Measurements from ENCODE around the gene ASGR2. TPM values are rescaled to one million over a fixed set of nuclear protein-coding genes. Genes with fewer than 3 reads are reported as not detected.

The ASGR2 gene
- polyA plus RNA-seq, 1 donor = 0.40 TPM

- DNase-seq = no peak
- no peak overlapping the region for H3K4me3 ChIP-seq (ENCODE audit: low read length)
- H3K27me3 ChIP-seq (ENCODE audit: control insufficient read depth, insufficient read depth, low read length) = peaks cover 3% of the 10 kb centered on the region
- H3K4me1 ChIP-seq (ENCODE audit: control insufficient read depth, insufficient read depth, low read length) = no peaks in the 10 kb centered on the region
- H3K27ac ChIP-seq (ENCODE audit: low read length) = no peak overlapping the region
- no peaks in the 10 kb centered on the region for H3K36me3 ChIP-seq (ENCODE audit: control insufficient read depth, insufficient read depth, low read length)
- no CpG with 5 or more reads among the region's 16 CpGs for WGBS (ENCODE audit: insufficient coverage, low lambda C conversion rate)
- H3K9me3 ChIP-seq (ENCODE audit: control insufficient read depth, low read depth, low read length) = no peaks in the 10 kb centered on the region
These were observed 33.1 kb downstream of the ASGR2 start for GRCh38 chr17:7081341-7082062.

GRCh38 chr17:7080456-7081041 is 34.1 kb downstream of the ASGR2 start:
- Histone ChIP-seq H3K27me3 (ENCODE audit: control insufficient read depth, insufficient read depth, low read length) (peaks cover 3% of the 10 kb centered on the region), H3K36me3 (ENCODE audit: control insufficient read depth, insufficient read depth, low read length) (no peaks in the 10 kb centered on the region), H3K4me1 (ENCODE audit: control insufficient read depth, insufficient read depth, low read length) (no peaks in the 10 kb centered on the region), H3K9me3 (ENCODE audit: control insufficient read depth, low read depth, low read length) (no peaks in the 10 kb centered on the region), H3K27ac (ENCODE audit: low read length) (no peak overlapping the region), H3K4me3 (ENCODE audit: low read length) (no peak overlapping the region)
- no CpG with 5 or more reads among the region's 10 CpGs for WGBS (ENCODE audit: insufficient coverage, low lambda C conversion rate)
- DNase-seq = no peak

DNA sequence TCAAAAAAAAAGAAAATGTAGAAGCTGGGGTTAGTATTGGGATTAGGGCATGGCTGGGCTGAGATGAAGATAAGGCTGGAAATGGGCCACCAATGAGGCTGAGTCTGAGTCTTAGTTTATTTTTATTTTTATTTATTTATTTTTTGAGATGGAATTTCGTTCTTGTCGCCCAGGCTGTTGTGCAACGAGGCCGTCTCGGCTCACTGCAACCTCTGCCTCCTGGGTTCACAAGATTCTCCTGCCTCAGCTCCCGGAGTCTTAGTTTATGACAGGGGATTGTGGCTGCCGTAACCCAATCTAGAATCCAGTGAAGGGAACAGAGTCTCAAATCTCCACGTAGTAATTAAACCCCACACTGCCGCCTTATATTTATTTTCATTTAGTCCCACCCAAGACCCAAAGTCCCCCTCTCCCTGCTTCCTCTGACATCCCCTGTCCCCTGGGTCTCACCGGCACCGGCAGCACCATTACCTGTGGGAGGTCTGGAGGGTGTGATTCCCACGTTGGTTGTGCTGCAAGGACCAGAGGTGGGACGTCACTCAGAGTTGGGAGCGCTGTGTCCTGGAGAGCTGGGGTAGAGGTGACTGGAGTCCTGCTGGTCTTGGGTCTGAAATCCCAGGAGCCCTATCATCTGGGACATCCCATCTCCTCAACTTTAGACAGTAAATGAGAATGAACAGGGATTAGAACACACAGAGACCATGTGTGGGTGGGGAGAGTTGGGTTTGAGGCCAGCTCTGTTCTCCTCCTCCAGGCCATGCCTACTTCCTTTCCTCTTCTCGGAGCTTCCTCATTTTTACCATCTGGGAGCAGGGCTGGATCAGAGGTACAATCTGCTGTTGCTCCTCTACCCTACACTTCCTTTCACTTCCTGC is 34.8 kb downstream of the ASGR2 start, which contains the start of gene CLEC10A:
TSS of gene CLEC10A (minus strand) at position 671 of the 875 bp plus-strand sequence. CDS start 1,439 bp downstream, outside the sequence.
- H3K4me3 ChIP-seq (ENCODE audit: low read length) = no peak within 1 kb of the TSS
- WGBS (ENCODE audit: insufficient coverage, low lambda C conversion rate) = no CpG with 5 or more reads among the region's 15 CpGs
- DNase-seq = no peak
- H3K27me3 ChIP-seq (ENCODE audit: control insufficient read depth, insufficient read depth, low read length) = peaks cover 3% of the 10 kb centered on the region
- no peak within 1 kb of the TSS for H3K27ac ChIP-seq (ENCODE audit: low read length)
- no peaks in the 10 kb centered on the region for H3K36me3 ChIP-seq (ENCODE audit: control insufficient read depth, insufficient read depth, low read length)
- no peaks in the 10 kb centered on the region for H3K9me3 ChIP-seq (ENCODE audit: control insufficient read depth, low read depth, low read length)
- no peaks in the 10 kb centered on the region for H3K4me1 ChIP-seq (ENCODE audit: control insufficient read depth, insufficient read depth, low read length)

DNA sequence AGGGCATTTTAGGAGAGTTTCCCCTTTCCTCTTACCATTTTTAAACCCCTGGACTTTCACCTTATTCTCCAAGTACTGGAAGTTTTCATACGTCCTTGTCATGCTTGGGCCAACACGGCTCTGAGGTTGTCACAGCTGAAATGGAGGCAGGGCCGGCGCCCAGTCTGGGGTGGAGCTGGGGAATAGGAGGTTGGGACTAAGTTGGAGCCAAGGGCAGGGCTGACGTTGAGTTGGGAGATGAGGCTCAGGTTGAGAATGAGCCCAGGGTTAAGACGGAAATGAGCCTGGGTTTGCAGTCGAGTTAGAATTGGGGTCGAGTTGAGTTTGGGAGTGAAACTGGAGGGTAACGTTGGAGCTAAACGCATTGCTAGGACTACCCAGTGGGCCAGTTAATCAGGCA is 35.9 kb downstream of the ASGR2 start:
- no CpG with 5 or more reads among the region's 10 CpGs for WGBS (ENCODE audit: insufficient coverage, low lambda C conversion rate)
- Histone ChIP-seq H3K27me3 (ENCODE audit: control insufficient read depth, insufficient read depth, low read length) (peaks cover 3% of the 10 kb centered on the region), H3K36me3 (ENCODE audit: control insufficient read depth, insufficient read depth, low read length) (no peaks in the 10 kb centered on the region), H3K4me1 (ENCODE audit: control insufficient read depth, insufficient read depth, low read length) (no peaks in the 10 kb centered on the region), H3K27ac (ENCODE audit: low read length) (no peak overlapping the region), H3K9me3 (ENCODE audit: control insufficient read depth, low read depth, low read length) (no peaks in the 10 kb centered on the region), H3K4me3 (ENCODE audit: low read length) (no peak overlapping the region)
- DNase-seq = no peak

DNA sequence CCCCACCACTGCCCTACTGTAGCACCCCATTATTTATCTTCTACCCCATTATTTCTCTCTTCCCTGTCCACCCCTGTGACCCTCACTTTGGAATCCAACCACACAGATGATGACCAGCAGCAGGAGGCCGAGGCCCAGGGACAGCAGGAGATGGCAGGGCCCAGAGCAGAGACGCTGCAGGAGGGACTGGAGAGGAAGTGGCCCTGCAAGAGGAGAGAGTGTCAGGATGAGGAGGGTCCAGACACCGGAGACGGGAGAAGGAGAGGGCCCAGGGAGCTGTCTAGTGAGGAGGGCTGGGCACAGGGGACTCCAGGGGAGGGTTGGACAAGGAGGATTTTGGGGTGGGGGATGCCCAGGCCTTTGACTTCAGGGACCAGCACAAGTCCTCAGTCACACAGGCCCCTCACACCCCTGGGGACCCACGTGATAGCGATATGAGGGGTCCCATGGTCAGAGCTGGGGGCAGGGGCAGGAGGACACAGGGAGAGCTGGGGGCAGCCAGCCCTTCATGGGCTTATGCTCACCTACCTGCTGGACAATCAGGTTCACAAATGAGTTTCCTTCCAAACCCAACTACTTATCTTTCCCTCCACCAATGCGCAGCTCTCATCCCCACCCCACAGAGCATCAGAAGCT is 36.6 kb downstream of the ASGR2 start:
- H3K27ac ChIP-seq (ENCODE audit: low read length) = no peak overlapping the region
- WGBS (ENCODE audit: insufficient coverage, low lambda C conversion rate) = no CpG with 5 or more reads among the region's 7 CpGs
- DNase-seq = no peak
- no peaks in the 10 kb centered on the region for H3K4me1 ChIP-seq (ENCODE audit: control insufficient read depth, insufficient read depth, low read length)
- no peak overlapping the region for H3K4me3 ChIP-seq (ENCODE audit: low read length)
- no peaks in the 10 kb centered on the region for H3K9me3 ChIP-seq (ENCODE audit: control insufficient read depth, low read depth, low read length)
- peaks cover 3% of the 10 kb centered on the region for H3K27me3 ChIP-seq (ENCODE audit: control insufficient read depth, insufficient read depth, low read length)
- no peaks in the 10 kb centered on the region for H3K36me3 ChIP-seq (ENCODE audit: control insufficient read depth, insufficient read depth, low read length)

DNA sequence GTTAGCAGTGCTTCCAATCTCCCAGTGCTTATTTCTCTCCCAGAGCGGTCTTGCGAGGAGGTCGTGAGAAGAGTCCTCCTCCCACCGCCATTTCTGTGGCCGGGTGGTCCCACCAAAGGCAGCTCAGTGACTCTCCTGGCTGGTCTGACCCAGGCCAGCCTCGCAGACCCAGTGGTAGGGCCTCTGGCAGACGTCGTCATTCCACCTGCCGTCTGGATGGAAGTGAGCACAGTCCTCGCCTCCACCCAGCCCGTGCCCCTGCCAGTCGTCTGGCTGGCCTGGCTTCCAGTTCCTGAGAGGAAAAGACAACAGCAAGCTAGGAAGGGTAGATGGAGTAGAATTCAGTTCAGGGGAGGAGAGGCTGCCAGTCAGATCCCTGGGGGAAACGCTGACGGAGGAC is 39.7 kb downstream of the ASGR2 start:
- Histone ChIP-seq H3K9me3 (ENCODE audit: control insufficient read depth, low read depth, low read length) (no peaks in the 10 kb centered on the region), H3K36me3 (ENCODE audit: control insufficient read depth, insufficient read depth, low read length) (no peaks in the 10 kb centered on the region), H3K27ac (ENCODE audit: low read length) (no peak overlapping the region), H3K27me3 (ENCODE audit: control insufficient read depth, insufficient read depth, low read length) (peaks cover 2% of the 10 kb centered on the region), H3K4me3 (ENCODE audit: low read length) (no peak overlapping the region), H3K4me1 (ENCODE audit: control insufficient read depth, insufficient read depth, low read length) (no peaks in the 10 kb centered on the region)
- DNase-seq = no peak
- no CpG with 5 or more reads among the region's 14 CpGs for WGBS (ENCODE audit: insufficient coverage, low lambda C conversion rate)

GRCh38 chr17:7072406-7072805 is 42.2 kb downstream of the ASGR2 start:
- Histone ChIP-seq H3K36me3 (ENCODE audit: control insufficient read depth, insufficient read depth, low read length) (no peaks in the 10 kb centered on the region), H3K27ac (ENCODE audit: low read length) (no peak overlapping the region), H3K27me3 (ENCODE audit: control insufficient read depth, insufficient read depth, low read length) (peaks cover 2% of the 10 kb centered on the region), H3K4me3 (ENCODE audit: low read length) (no peak overlapping the region), H3K4me1 (ENCODE audit: control insufficient read depth, insufficient read depth, low read length) (no peaks in the 10 kb centered on the region), H3K9me3 (ENCODE audit: control insufficient read depth, low read depth, low read length) (peaks cover 3% of the 10 kb centered on the region)
- DNase-seq = no peak
- no CpG with 5 or more reads among the region's 2 CpGs for WGBS (ENCODE audit: insufficient coverage, low lambda C conversion rate)

DNA sequence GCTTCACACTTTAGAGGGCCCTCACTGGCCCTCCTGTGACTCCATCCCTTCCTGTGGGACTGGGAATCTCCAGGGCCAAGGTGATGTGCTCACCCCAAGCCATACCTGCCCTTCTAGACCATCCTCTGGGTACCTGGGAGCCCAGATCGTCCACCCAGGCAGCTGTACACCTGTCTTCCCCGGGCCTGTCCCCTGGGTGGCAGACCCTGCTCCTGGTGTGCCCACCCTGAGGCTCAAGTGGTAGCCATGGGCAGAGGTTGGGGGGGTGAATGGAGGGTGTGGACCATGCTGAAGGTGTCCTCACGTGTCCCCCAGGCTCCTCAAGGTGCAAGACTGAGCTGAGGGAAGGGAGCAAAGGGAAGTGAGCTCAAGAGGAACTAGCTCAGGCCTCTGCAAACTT is 43.9 kb downstream of the ASGR2 start:
- H3K4me1 ChIP-seq (ENCODE audit: control insufficient read depth, insufficient read depth, low read length) = no peaks in the 10 kb centered on the region
- WGBS (ENCODE audit: insufficient coverage, low lambda C conversion rate) = no CpG with 5 or more reads among the region's 3 CpGs
- H3K9me3 ChIP-seq (ENCODE audit: control insufficient read depth, low read depth, low read length) = peaks cover 3% of the 10 kb centered on the region
- no peak for DNase-seq
- H3K36me3 ChIP-seq (ENCODE audit: control insufficient read depth, insufficient read depth, low read length) = no peaks in the 10 kb centered on the region
- no peak overlapping the region for H3K27ac ChIP-seq (ENCODE audit: low read length)
- H3K4me3 ChIP-seq (ENCODE audit: low read length) = no peak overlapping the region
- H3K27me3 ChIP-seq (ENCODE audit: control insufficient read depth, insufficient read depth, low read length) = peaks cover 2% of the 10 kb centered on the region

GRCh38 chr17:7068268-7068667 is 46.4 kb downstream of the ASGR2 start:
- peaks cover 3% of the 10 kb centered on the region for H3K9me3 ChIP-seq (ENCODE audit: control insufficient read depth, low read depth, low read length)

DNA sequence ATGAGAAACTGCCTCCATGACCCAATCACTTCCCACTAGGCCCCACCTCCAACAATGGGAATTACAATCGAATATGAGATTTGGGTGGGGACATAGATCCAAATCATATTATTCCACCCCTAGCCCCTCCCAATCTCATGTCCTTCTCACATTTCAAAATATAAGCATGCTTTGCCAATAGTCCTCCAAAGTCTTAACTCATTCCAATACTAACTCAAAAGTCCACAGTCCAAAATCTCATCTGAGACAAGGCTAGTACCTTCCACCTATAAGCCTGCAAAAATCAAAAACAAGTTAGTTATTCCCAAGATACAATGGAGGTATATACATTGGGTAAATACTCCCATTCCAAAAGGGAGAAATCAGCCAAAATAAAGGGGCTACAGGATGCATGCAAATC is 47.4 kb downstream of the ASGR2 start:
- no peaks in the 10 kb centered on the region for H3K4me1 ChIP-seq (ENCODE audit: control insufficient read depth, insufficient read depth, low read length)
- H3K27ac ChIP-seq (ENCODE audit: low read length) = no peak overlapping the region
- peaks cover 3% of the 10 kb centered on the region for H3K9me3 ChIP-seq (ENCODE audit: control insufficient read depth, low read depth, low read length)
- DNase-seq = no peak
- H3K36me3 ChIP-seq (ENCODE audit: control insufficient read depth, insufficient read depth, low read length) = no peaks in the 10 kb centered on the region
- H3K27me3 ChIP-seq (ENCODE audit: control insufficient read depth, insufficient read depth, low read length) = peaks cover 2% of the 10 kb centered on the region
- WGBS (ENCODE audit: insufficient coverage, low lambda C conversion rate) = no CpG with 5 or more reads among the region's 1 CpG
- H3K4me3 ChIP-seq (ENCODE audit: low read length) = no peak overlapping the region

More at GRCh38 chr17:7068268-7068667, 46.4 kb downstream of the ASGR2 start:
- no peak for DNase-seq
- H3K36me3 ChIP-seq (ENCODE audit: control insufficient read depth, insufficient read depth, low read length) = no peaks in the 10 kb centered on the region
- WGBS (ENCODE audit: insufficient coverage, low lambda C conversion rate) = 10% methylated on average over 1 of the region's 1 CpG
- H3K4me1 ChIP-seq (ENCODE audit: control insufficient read depth, insufficient read depth, low read length) = no peaks in the 10 kb centered on the region
- H3K4me3 ChIP-seq (ENCODE audit: low read length) = no peak overlapping the region
- H3K27ac ChIP-seq (ENCODE audit: low read length) = no peak overlapping the region
- H3K27me3 ChIP-seq (ENCODE audit: control insufficient read depth, insufficient read depth, low read length) = peaks cover 2% of the 10 kb centered on the region
